Measurements from ENCODE around the gene SOX2.

Gene SOX2

GRCh38 chr3:181752202-181752671, 40.5 kb downstream of the SOX2 start:
- no peak overlapping the region for H4K91ac ChIP-seq (ENCODE audit: low read length)
- H3K4me3 ChIP-seq (ENCODE audit: insufficient read depth in 1 of 2, low read depth in 1 of 2, low read length in 2 of 2) = no peak overlapping the region
- no peak overlapping the region for H3K9ac ChIP-seq (ENCODE audit: low read length)
- H2AK5ac ChIP-seq (ENCODE audit: low read length, severe bottlenecking) = no peak overlapping the region
- no peak overlapping the region for H3K27ac ChIP-seq (ENCODE audit: low read length, poor library complexity, severe bottlenecking)
- no peak overlapping the region for H3K14ac ChIP-seq (ENCODE audit: low read length in 2 of 2)
- H3K4me1 ChIP-seq (ENCODE audit: control insufficient read depth, insufficient read depth, low read depth, low read length) = no peaks in the 10 kb centered on the region
- H3K9me3 ChIP-seq (ENCODE audit: control insufficient read depth, low read length) = no peaks in the 10 kb centered on the region
- H3K79me1 ChIP-seq (replicated peaks; ENCODE audit: low read length, poor library complexity, severe bottlenecking) = no peaks in the 10 kb centered on the region
- H3K4ac ChIP-seq (ENCODE audit: low read depth in 1 of 2, low read length in 2 of 2) = no peak overlapping the region
- H3K23ac ChIP-seq (ENCODE audit: low read length in 2 of 2) = no peak overlapping the region
- no peak overlapping the region for H3K4me2 ChIP-seq (ENCODE audit: low read length, poor library complexity, severe bottlenecking)
- DNase-seq = no peak
- H3K27me3 ChIP-seq (ENCODE audit: control insufficient read depth in 1 of 2, insufficient read depth in 1 of 2, low read length in 2 of 2) = peaks cover 0 to 16% of the 10 kb centered on the region in 2 experiments
- no peak overlapping the region for H2BK5ac ChIP-seq (ENCODE audit: low read depth, low read length, poor library complexity, severe bottlenecking)
- H2BK120ac ChIP-seq (ENCODE audit: low read depth, low read length) = no peak overlapping the region
- no peak overlapping the region for H2AFZ ChIP-seq (ENCODE audit: low read depth, low read length)
- WGBS = 80% methylated on average over 4 of the region's 5 CpGs
- no peak overlapping the region for H2BK12ac ChIP-seq (ENCODE audit: low read length in 2 of 2)
- H3K18ac ChIP-seq (ENCODE audit: low read depth in 1 of 2, low read length in 2 of 2) = no peak overlapping the region
- no peaks in the 10 kb centered on the region for H3K36me3 ChIP-seq (ENCODE audit: control insufficient read depth in 1 of 2, insufficient read depth in 2 of 2, low read depth in 1 of 2, low read length in 2 of 2)
- H4K8ac ChIP-seq (ENCODE audit: low read length) = no peak overlapping the region
- H2BK15ac ChIP-seq (ENCODE audit: low read depth, poor library complexity, severe bottlenecking) = no peak overlapping the region

GRCh38 chr3:181753391-181753790, 41.7 kb downstream of the SOX2 start:
- Histone ChIP-seq H2BK15ac (ENCODE audit: low read depth, poor library complexity, severe bottlenecking) (no peak overlapping the region), H3K27me3 (ENCODE audit: control insufficient read depth in 1 of 2, insufficient read depth in 1 of 2, low read length in 2 of 2) (peaks cover 0 to 16% of the 10 kb centered on the region in 2 experiments), H2BK5ac (ENCODE audit: low read depth, low read length, poor library complexity, severe bottlenecking) (no peak overlapping the region), H3K23ac (ENCODE audit: low read length in 2 of 2) (no peak overlapping the region), H3K79me1 (replicated peaks; ENCODE audit: low read length, poor library complexity, severe bottlenecking) (no peaks in the 10 kb centered on the region), H2AFZ (ENCODE audit: low read depth, low read length) (no peak overlapping the region), H4K91ac (ENCODE audit: low read length) (no peak overlapping the region), H3K14ac (ENCODE audit: low read length in 2 of 2) (no peak overlapping the region), H3K27ac (ENCODE audit: low read length, poor library complexity, severe bottlenecking) (no peak overlapping the region), H3K4ac (ENCODE audit: low read depth in 1 of 2, low read length in 2 of 2) (no peak overlapping the region), H3K9me3 (ENCODE audit: control insufficient read depth, low read length) (no peaks in the 10 kb centered on the region), H3K4me1 (ENCODE audit: control insufficient read depth, insufficient read depth, low read depth, low read length) (no peaks in the 10 kb centered on the region), H3K9ac (ENCODE audit: low read length) (no peak overlapping the region), H3K18ac (ENCODE audit: low read depth in 1 of 2, low read length in 2 of 2) (no peak overlapping the region), H2BK120ac (ENCODE audit: low read depth, low read length) (no peak overlapping the region), H3K36me3 (ENCODE audit: control insufficient read depth in 1 of 2, insufficient read depth in 2 of 2, low read depth in 1 of 2, low read length in 2 of 2) (no peaks in the 10 kb centered on the region), H2AK5ac (ENCODE audit: low read length, severe bottlenecking) (no peak overlapping the region), H3K4me3 (ENCODE audit: insufficient read depth in 1 of 2, low read depth in 1 of 2, low read length in 2 of 2) (no peak overlapping the region), H4K8ac (ENCODE audit: low read length) (no peak overlapping the region), H3K4me2 (ENCODE audit: low read length, poor library complexity, severe bottlenecking) (no peak overlapping the region), H2BK12ac (ENCODE audit: low read length in 2 of 2) (no peak overlapping the region)
- WGBS = 77% methylated on average over 3 of the region's 3 CpGs
- no peak for DNase-seq

- Histone ChIP-seq H2BK15ac (ENCODE audit: low read depth, poor library complexity, severe bottlenecking) (no peak overlapping the region), H3K14ac (ENCODE audit: low read length in 2 of 2) (no peak overlapping the region), H3K36me3 (ENCODE audit: control insufficient read depth in 1 of 2, insufficient read depth in 2 of 2, low read depth in 1 of 2, low read length in 2 of 2) (no peaks in the 10 kb centered on the region), H3K4ac (ENCODE audit: low read depth in 1 of 2, low read length in 2 of 2) (no peak overlapping the region), H2BK120ac (ENCODE audit: low read depth, low read length) (no peak overlapping the region), H3K23ac (ENCODE audit: low read length in 2 of 2) (no peak overlapping the region), H3K27me3 (ENCODE audit: control insufficient read depth in 1 of 2, insufficient read depth in 1 of 2, low read length in 2 of 2) (peaks cover 0 to 16% of the 10 kb centered on the region in 2 experiments), H3K4me1 (ENCODE audit: control insufficient read depth, insufficient read depth, low read depth, low read length) (no peaks in the 10 kb centered on the region), H3K79me1 (replicated peaks; ENCODE audit: low read length, poor library complexity, severe bottlenecking) (no peaks in the 10 kb centered on the region), H4K91ac (ENCODE audit: low read length) (no peak overlapping the region), H3K9ac (ENCODE audit: low read length) (no peak overlapping the region), H3K27ac (ENCODE audit: low read length, poor library complexity, severe bottlenecking) (no peak overlapping the region), H2AFZ (ENCODE audit: low read depth, low read length) (no peak overlapping the region), H3K18ac (ENCODE audit: low read depth in 1 of 2, low read length in 2 of 2) (no peak overlapping the region), H3K4me3 (ENCODE audit: insufficient read depth in 1 of 2, low read depth in 1 of 2, low read length in 2 of 2) (no peak overlapping the region), H3K4me2 (ENCODE audit: low read length, poor library complexity, severe bottlenecking) (no peak overlapping the region), H2BK12ac (ENCODE audit: low read length in 2 of 2) (no peak overlapping the region), H2AK5ac (ENCODE audit: low read length, severe bottlenecking) (no peak overlapping the region), H4K8ac (ENCODE audit: low read length) (no peak overlapping the region), H3K9me3 (ENCODE audit: control insufficient read depth, low read length) (no peaks in the 10 kb centered on the region), H2BK5ac (ENCODE audit: low read depth, low read length, poor library complexity, severe bottlenecking) (no peak overlapping the region)
- 43% methylated on average over 2 of the region's 3 CpGs for WGBS
- no peak for DNase-seq
Observed at GRCh38 chr3:181755959-181756358, 44.2 kb downstream of the SOX2 start.

GRCh38 chr3:181756645-181757297, 45.0 kb downstream of the SOX2 start:
- WGBS = no CpG with 5 or more reads among the region's 3 CpGs
- H3K4me1 ChIP-seq (ENCODE audit: control insufficient read depth, insufficient read depth, low read depth, low read length) = no peaks in the 10 kb centered on the region

More at GRCh38 chr3:181756645-181757297, 45.0 kb downstream of the SOX2 start:
- H2BK15ac ChIP-seq (ENCODE audit: low read depth, poor library complexity, severe bottlenecking) = no peak overlapping the region
- no peak overlapping the region for H3K9ac ChIP-seq (ENCODE audit: low read length)
- no peak overlapping the region for H2BK120ac ChIP-seq (ENCODE audit: low read depth, low read length)
- no peak overlapping the region for H3K4me3 ChIP-seq (ENCODE audit: insufficient read depth in 1 of 2, low read depth in 1 of 2, low read length in 2 of 2)
- H3K4me2 ChIP-seq (ENCODE audit: low read length, poor library complexity, severe bottlenecking) = no peak overlapping the region
- H3K36me3 ChIP-seq (ENCODE audit: control insufficient read depth in 1 of 2, insufficient read depth in 2 of 2, low read depth in 1 of 2, low read length in 2 of 2) = no peaks in the 10 kb centered on the region
- H3K18ac ChIP-seq (ENCODE audit: low read depth in 1 of 2, low read length in 2 of 2) = no peak overlapping the region
- H3K27me3 ChIP-seq (ENCODE audit: control insufficient read depth in 1 of 2, insufficient read depth in 1 of 2, low read length in 2 of 2) = peaks cover 0 to 16% of the 10 kb centered on the region in 2 experiments
- no peaks in the 10 kb centered on the region for H3K79me1 ChIP-seq (replicated peaks; ENCODE audit: low read length, poor library complexity, severe bottlenecking)
- no peak for DNase-seq
- no peak overlapping the region for H2AK5ac ChIP-seq (ENCODE audit: low read length, severe bottlenecking)
- H3K9me3 ChIP-seq (ENCODE audit: control insufficient read depth, low read length) = no peaks in the 10 kb centered on the region
- no peak overlapping the region for H3K14ac ChIP-seq (ENCODE audit: low read length in 2 of 2)
- no peak overlapping the region for H2BK5ac ChIP-seq (ENCODE audit: low read depth, low read length, poor library complexity, severe bottlenecking)
- no peak overlapping the region for H2AFZ ChIP-seq (ENCODE audit: low read depth, low read length)
- H4K8ac ChIP-seq (ENCODE audit: low read length) = no peak overlapping the region
- no peak overlapping the region for H2BK12ac ChIP-seq (ENCODE audit: low read length in 2 of 2)
- H4K91ac ChIP-seq (ENCODE audit: low read length) = no peak overlapping the region
- H3K4ac ChIP-seq (ENCODE audit: low read depth in 1 of 2, low read length in 2 of 2) = no peak overlapping the region
- H3K27ac ChIP-seq (ENCODE audit: low read length, poor library complexity, severe bottlenecking) = no peak overlapping the region
- H3K23ac ChIP-seq (ENCODE audit: low read length in 2 of 2) = no peak overlapping the region

Measured in mesenchymal stem cell (in vitro differentiated cells and primary cell).